Measurements from ENCODE around the gene SP140L. TPM values are rescaled to one million over a fixed set of nuclear protein-coding genes. Genes with fewer than 3 reads are reported as not detected.
A peak's percentile ranks its signal among the peaks of the same experiment; 100 is the strongest.
"Not testable (repeated sequence)": the region's sequence is repeated elsewhere in the genome, so short reads cannot be mapped to it uniquely, and the experiment has no call there.

Gene SP140L
- total RNA-seq, 1 donor from 2014 or later: 20.6 TPM

DNA sequence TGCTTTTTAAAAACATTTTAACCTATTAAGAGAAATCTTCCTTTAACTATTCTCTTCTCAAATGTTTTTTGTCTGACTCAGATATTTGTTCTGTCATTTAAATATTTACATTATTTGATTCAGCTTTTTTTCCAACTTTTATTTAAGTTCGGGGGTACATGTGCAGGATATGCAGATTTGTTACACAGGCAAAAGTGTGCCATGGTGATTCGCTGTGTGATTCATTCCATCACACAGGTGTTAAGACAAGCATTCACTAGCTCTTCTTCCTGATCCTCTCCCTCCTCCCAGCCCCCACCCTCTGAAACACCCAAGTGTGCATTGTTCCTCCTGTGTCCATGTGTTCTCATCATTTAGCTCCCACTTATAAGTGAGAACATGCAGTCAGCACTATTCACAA lies 108.4 kb downstream of the SP140L start:
- H3K27me3 Mint-ChIP-seq (ENCODE audit: low read depth): no peaks in the 10 kb centered on the region
- DNase-seq (ENCODE audit: low spot score): no peak
- TF ChIP-seq, protein P1, sequence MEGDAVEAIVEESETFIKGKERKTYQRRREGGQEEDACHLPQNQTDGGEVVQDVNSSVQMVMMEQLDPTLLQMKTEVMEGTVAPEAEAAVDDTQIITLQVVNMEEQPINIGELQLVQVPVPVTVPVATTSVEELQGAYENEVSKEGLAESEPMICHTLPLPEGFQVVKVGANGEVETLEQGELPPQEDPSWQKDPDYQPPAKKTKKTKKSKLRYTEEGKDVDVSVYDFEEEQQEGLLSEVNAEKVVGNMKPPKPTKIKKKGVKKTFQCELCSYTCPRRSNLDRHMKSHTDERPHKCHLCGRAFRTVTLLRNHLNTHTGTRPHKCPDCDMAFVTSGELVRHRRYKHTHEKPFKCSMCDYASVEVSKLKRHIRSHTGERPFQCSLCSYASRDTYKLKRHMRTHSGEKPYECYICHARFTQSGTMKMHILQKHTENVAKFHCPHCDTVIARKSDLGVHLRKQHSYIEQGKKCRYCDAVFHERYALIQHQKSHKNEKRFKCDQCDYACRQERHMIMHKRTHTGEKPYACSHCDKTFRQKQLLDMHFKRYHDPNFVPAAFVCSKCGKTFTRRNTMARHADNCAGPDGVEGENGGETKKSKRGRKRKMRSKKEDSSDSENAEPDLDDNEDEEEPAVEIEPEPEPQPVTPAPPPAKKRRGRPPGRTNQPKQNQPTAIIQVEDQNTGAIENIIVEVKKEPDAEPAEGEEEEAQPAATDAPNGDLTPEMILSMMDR (IDR thresholded peaks at IDR 0.05): no peak
- H3K9me3 Mint-ChIP-seq (ENCODE audit: low read depth): peaks cover 8% of the 10 kb centered on the region
- H3K36me3 Mint-ChIP-seq (ENCODE audit: low read depth): peaks cover 11% of the 10 kb centered on the region
- H3K27ac Mint-ChIP-seq (ENCODE audit: unreplicated experiment): no peak overlapping the region
- no peak overlapping the region for H3K4me3 Mint-ChIP-seq (ENCODE audit: unreplicated experiment)
- H3K4me1 Mint-ChIP-seq (ENCODE audit: low read depth): peaks cover 25% of the 10 kb centered on the region

DNA sequence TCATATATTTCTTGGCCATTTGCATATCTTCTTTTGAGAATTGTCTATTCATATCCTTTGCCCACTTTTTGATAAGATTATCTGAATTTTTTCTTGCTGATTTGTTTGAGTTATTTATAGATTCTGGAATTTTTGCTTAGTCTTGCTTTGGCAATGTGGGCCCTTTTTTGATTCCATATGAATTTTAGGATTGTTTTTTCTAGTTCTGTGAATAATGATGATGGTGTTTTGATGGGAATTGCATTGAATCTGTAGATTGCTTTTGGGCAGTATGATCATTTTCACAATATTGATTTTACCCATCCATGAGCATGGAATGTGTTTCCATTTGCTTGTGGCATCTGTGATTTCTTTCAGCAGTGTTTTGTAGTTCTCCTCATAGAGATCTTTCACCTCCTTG lies 112.1 kb downstream of the SP140L start:
- not testable (repeated sequence) for H3K4me3 Mint-ChIP-seq (ENCODE audit: unreplicated experiment); H3K9me3 Mint-ChIP-seq (ENCODE audit: low read depth); DNase-seq (ENCODE audit: low spot score); H3K27me3 Mint-ChIP-seq (ENCODE audit: low read depth)
- Mint-ChIP-seq H3K27ac (ENCODE audit: unreplicated experiment) (peak overlapping the region; percentile 78), H3K4me1 (ENCODE audit: low read depth) (peaks cover 49% of the 10 kb centered on the region), H3K36me3 (ENCODE audit: low read depth) (peaks cover 11% of the 10 kb centered on the region)

DNA sequence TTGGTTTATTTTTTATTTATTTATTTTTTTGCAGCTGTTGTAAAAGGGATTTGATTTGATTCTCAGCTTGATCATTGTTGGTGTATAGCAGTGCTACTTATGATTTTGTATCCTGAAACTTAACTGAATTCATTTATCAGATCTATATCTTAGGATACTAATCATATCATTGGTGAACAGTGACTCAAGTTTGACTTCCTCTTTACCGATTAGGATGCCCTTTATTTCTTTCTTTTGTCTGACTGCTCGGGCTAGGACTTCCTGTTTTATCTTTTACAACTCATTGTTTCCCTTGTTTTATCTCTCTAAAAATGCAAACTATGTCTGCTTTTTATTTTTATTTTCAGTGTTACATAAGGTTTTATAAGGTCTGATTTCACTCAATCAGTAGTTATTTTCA lies 112.6 kb downstream of the SP140L start:
- Mint-ChIP-seq H3K36me3 (ENCODE audit: low read depth) (peaks cover 14% of the 10 kb centered on the region), H3K4me3 (ENCODE audit: unreplicated experiment) (no peak overlapping the region), H3K27me3 (ENCODE audit: low read depth) (no peaks in the 10 kb centered on the region), H3K4me1 (ENCODE audit: low read depth) (peaks cover 51% of the 10 kb centered on the region), H3K27ac (ENCODE audit: unreplicated experiment) (peak overlapping the region; percentile 78), H3K9me3 (ENCODE audit: low read depth) (peaks cover 8% of the 10 kb centered on the region)
- no peak for DNase-seq (ENCODE audit: low spot score)
- TF ChIP-seq, protein P1 (IDR thresholded peaks at IDR 0.05): no peak

DNA sequence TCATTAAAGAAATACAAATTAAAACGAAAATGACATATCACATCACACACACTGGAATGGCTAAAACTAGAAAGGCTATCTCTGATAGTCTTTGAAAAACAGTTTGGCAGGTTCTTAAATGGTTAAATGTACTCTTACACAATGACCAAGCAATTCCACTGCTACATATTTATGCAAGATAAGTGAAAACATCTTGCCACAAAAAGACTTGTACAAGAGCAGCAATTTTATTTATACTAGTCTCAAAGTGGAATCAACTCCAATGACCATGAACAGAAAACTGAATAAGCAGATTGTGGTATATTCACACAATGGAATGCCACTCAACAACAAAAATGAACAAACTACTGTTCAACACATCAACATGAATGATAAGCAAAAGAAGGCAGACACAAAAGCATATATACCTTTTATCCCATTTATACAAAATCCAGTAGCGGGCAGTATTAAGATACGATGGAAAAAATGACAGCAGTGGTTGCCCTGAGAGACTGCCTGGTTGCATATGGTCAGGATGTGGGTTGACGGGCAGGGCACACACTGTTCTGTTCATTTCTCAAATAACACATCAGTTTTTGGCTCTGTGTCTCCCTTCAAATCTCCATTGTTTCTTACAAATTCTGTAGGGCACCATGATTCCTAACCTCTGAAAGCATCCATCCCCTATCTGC lies 114.4 kb downstream of the SP140L start:
- TF ChIP-seq, protein P1 (IDR thresholded peaks at IDR 0.05): no peak
- Mint-ChIP-seq H3K27ac (ENCODE audit: unreplicated experiment) (peak overlapping the region; percentile 74), H3K4me1 (ENCODE audit: low read depth) (peaks cover 47% of the 10 kb centered on the region), H3K9me3 (ENCODE audit: low read depth) (peaks cover 2% of the 10 kb centered on the region), H3K36me3 (ENCODE audit: low read depth) (peaks cover 19% of the 10 kb centered on the region), H3K27me3 (ENCODE audit: low read depth) (no peaks in the 10 kb centered on the region), H3K4me3 (ENCODE audit: unreplicated experiment) (no peak overlapping the region)
- no peak for DNase-seq (ENCODE audit: low spot score)

DNA sequence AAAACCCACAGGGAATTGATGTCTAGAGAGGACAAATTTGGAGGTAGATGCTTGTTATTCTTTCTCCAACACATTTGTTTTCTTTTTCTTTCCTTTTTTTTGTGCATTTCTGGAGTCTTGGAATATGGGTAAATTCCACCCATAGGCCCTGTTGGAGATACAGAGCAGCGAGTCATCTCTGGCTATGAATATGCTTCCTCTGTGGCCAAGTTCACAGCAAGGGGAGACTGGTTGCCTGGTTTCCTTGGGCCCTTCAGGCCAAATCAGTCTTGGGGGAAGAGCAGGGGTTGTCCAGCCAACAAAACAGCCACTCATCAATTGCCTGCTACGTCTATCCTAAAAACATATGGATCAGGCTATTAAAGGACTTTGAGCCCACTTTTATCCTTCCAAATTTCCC lies 116.5 kb downstream of the SP140L start:
- peak overlapping the region; percentile 19 for H3K27ac Mint-ChIP-seq (ENCODE audit: unreplicated experiment)

More for the DNA sequence above, 116.5 kb downstream of the SP140L start:
- H3K36me3 Mint-ChIP-seq (ENCODE audit: low read depth): peaks cover 34% of the 10 kb centered on the region
- TF ChIP-seq, protein P1 (IDR thresholded peaks at IDR 0.05): no peak
- no peaks in the 10 kb centered on the region for H3K9me3 Mint-ChIP-seq (ENCODE audit: low read depth)
- no peak for DNase-seq (ENCODE audit: low spot score)
- H3K27me3 Mint-ChIP-seq (ENCODE audit: low read depth): no peaks in the 10 kb centered on the region
- H3K4me3 Mint-ChIP-seq (ENCODE audit: unreplicated experiment): no peak overlapping the region
- peaks cover 47% of the 10 kb centered on the region for H3K4me1 Mint-ChIP-seq (ENCODE audit: low read depth)

Measured in chondrocyte (in vitro differentiated cells).